Pancreas (tissue), 10 donors: Measurements from ENCODE around the gene RAMACL. TPM values are rescaled to one million over a fixed set of nuclear protein-coding genes. Genes with fewer than 3 reads are reported as not detected.

Experiments used
- ATAC-seq, 4 donors: fragments of 200-7000 bp; cut with Tn5 transposase; one replicate each; pipeline versions ENCODE4 v1.8.0 to v1.9.1; 2020; ENCODE audit warnings: mild to moderate bottlenecking in 4 of 4, moderate library complexity in 4 of 4
- DNase-seq, 6 donors: peaks; one replicate each; pipeline ENCODE4 v3.0.0-alpha.2; 2020
- FAIRE-seq: peaks from 2 replicates; lab custom pipeline; 2012; peaks lifted over from hg19 to GRCh38; lab: Jason Lieb, UNC
- H3K27ac ChIP-seq, 4 donors: fragments of 200-600 bp; sonication (generic); 1 replicate in 3 of 4; 2 replicates in 1 of 4; pipeline versions ENCODE4 v1.5.0 to v1.8.0; 2020
- H3K27me3 ChIP-seq, 4 donors: fragments of 200-600 bp; one replicate each; pipeline ENCODE4 v1.8.0; 2021
- H3K36me3 ChIP-seq, 3 donors: fragments of 200-600 bp; sonication (generic) in 1 of 3; one replicate each; pipeline versions ENCODE4 v1.5.0 to v1.8.0; 2020 to 2021
- H3K4me1 ChIP-seq, 3 donors: fragments of 200-600 bp; one replicate each; pipeline ENCODE4 v1.8.0; 2021
- H3K4me3 ChIP-seq, 4 donors: fragments of 200-600 bp; sonication (generic) in 2 of 4; one replicate each; pipeline versions ENCODE4 v1.5.0 to v1.8.0; 2020 to 2021
- H3K9me3 ChIP-seq, 4 donors: fragments of 200-600 bp; one replicate each; pipeline ENCODE4 v1.8.0; 2021
- WGBS, 2 donors: extraction: QIAGEN DNeasy Blood & Tissue Kit; methylation state at CpG; one replicate each; pipeline ENCODE4 v1.1.7; 2013; 5-methylcytosine and 5-hydroxymethylcytosine counted together
- intact Hi-C, 3 donors: fragments of 100-400 bp; cut with DNase I; formaldehyde crosslinking; loops; one replicate each; pipeline versions ENCODE4 v1.11.1 to v1.14.2; 2022
- polyA plus RNA-seq, 2 donors: library from polyadenylated mRNA; stranded (reverse); fragments of 200-250 nt; gene quantifications; one replicate each; pipeline ENCODE4 v1.2.3, GENCODE V29; 2013
- total RNA-seq, 6 donors: library from RNA; stranded (reverse); fragmentation: NEBNext Ultra II Directional in 4 of 6; extraction: Animal tissue kit (Norgen Biotek cat#: 25700) in 4 of 6; gene quantifications; one replicate each; pipeline versions ENCODE4 v1.2.1 to v1.2.4, GENCODE V29; 2021 to 2023
- TF ChIP-seq, protein P1 (sequence below), 4 donors: fragments of 200-600 bp; sonication (generic) in 3 of 4; IDR thresholded peaks; one replicate each; pipeline versions ENCODE4 v1.5.0 to v1.8.0; 2021; ENCODE audit warnings: antibody characterized with exemption in 4 of 4
- donor health status: healthy with polysubstance abuse.
- donor health status: DM: no; HTN: no; CAD: no; lungs with moderate emphysema.
- donor health status: DM: no; HTN: no; CAD: no.
- donor health status: control.
- donor health status: control.
- donor health status: Bipolar disorder and iron deficiency.
- donor health status: DM: yes; HTN: yes; CAD: no.
- donor health status: DM: no; HTN: no; CAD: no.
- donor health status: DM: no; HTN: no; CAD: no.
- donor health status: DM: yes; HTN: yes; CAD: no.

Gene RAMACL
- total and polyA plus RNA-seq, 8 donors, result 0.33 to 3.1 (median 1.0) TPM

DNA sequence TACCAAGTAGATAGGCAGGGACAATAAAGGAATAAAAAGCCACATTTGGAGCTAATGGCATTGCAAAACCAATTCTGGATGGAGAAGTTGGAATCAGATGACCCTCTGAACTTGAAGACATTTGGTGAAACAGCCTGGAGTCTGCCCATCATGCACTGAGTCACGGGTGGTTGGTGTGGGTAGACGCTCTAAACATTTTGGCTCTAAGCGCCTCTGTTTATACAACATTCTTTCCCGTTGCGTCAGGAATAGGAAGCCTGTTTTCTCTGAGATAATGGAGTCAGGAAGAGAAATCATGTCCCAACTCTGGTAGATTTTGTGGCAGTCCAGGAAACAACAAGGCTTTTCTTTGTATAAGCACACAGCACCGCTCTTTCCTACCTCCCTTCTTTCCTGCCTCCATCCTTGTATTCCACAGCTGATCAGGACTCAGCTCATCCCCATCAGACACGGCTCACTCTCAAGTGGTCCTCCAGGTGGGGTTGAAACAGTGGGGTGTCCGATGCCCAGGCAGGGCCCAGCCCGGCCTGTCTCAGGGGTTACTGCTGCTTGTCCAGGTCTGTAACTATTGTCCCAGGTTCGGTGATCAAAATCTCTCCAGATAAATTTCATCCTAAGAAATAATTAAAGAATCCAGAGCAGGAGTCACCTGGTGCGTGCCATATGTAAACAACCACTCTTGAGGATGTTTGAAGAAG is 12.1 kb upstream of the RAMACL start:
- no peak overlapping the region for H3K4me3 ChIP-seq
- intact Hi-C loops, result no loop called here
- no peaks in the 10 kb centered on the region for H3K9me3 ChIP-seq
- FAIRE-seq, result no peak
- no peaks in the 10 kb centered on the region for H3K36me3 ChIP-seq
- no peaks in the 10 kb centered on the region for H3K27me3 ChIP-seq
- DNase-seq, result no peak
- peaks cover 0 to 5% (median 0%) of the 10 kb centered on the region in 3 donors for H3K4me1 ChIP-seq
- 81 to 83% methylated on average over 11 of the region's 11 CpGs for WGBS, 2 donors
- peak overlapping the region in 1 of 4 donors; percentile 21 for H3K27ac ChIP-seq
- peak in 3 of 4 donors; percentile 31 to 75 (median 71) for ATAC-seq
- TF ChIP-seq, protein P1, sequence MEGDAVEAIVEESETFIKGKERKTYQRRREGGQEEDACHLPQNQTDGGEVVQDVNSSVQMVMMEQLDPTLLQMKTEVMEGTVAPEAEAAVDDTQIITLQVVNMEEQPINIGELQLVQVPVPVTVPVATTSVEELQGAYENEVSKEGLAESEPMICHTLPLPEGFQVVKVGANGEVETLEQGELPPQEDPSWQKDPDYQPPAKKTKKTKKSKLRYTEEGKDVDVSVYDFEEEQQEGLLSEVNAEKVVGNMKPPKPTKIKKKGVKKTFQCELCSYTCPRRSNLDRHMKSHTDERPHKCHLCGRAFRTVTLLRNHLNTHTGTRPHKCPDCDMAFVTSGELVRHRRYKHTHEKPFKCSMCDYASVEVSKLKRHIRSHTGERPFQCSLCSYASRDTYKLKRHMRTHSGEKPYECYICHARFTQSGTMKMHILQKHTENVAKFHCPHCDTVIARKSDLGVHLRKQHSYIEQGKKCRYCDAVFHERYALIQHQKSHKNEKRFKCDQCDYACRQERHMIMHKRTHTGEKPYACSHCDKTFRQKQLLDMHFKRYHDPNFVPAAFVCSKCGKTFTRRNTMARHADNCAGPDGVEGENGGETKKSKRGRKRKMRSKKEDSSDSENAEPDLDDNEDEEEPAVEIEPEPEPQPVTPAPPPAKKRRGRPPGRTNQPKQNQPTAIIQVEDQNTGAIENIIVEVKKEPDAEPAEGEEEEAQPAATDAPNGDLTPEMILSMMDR (IDR thresholded peaks at IDR 0.05), result no peak

DNA sequence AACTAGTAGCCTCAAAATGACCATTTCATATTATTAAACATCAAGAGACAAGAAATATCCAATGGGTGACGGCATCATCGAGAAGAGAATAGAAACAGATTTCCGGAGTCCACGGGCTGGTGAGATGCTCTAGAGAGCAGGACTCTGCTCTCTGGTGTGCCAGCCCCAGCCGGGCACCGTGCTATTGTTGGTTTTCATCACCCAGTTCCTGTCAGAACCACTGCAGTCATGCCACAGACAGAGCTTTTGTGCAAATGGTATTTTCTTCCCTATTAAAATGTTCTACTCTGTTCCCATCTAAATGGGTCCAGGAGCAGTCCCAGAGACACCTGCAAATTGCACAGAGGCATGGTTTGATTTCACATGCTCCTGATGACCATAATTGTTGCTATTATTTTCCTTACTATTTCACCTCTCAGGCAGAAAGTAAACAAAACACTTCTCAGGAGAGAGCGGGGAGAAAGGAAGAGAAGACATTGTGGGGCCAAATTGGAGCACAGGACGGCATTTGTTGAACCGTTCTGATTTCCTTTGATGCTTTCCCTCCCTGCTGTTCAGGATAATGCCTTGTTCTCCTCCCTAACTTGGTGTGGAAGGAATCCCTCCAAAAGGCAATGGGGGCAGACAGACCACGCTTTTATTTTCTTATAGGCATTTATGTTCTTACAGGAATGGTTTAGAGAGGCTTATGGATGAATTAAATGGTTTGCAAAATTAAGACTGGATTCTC is 11.4 kb upstream of the RAMACL start:
- TF ChIP-seq, protein P1 (IDR thresholded peaks at IDR 0.05), result no peak
- DNase-seq (no peak), ATAC-seq (no peak), FAIRE-seq (no peak)
- no peaks in the 10 kb centered on the region for H3K27me3 ChIP-seq
- no peak overlapping the region for H3K4me3 ChIP-seq
- no peak overlapping the region for H3K27ac ChIP-seq
- H3K4me1 ChIP-seq, result peaks cover 0 to 5% (median 0%) of the 10 kb centered on the region in 3 donors
- H3K9me3 ChIP-seq, result no peaks in the 10 kb centered on the region
- WGBS, 2 donors, result 86 to 91% methylated on average over 10 of the region's 10 CpGs
- no peaks in the 10 kb centered on the region for H3K36me3 ChIP-seq
- intact Hi-C loops, result no loop called here

DNA sequence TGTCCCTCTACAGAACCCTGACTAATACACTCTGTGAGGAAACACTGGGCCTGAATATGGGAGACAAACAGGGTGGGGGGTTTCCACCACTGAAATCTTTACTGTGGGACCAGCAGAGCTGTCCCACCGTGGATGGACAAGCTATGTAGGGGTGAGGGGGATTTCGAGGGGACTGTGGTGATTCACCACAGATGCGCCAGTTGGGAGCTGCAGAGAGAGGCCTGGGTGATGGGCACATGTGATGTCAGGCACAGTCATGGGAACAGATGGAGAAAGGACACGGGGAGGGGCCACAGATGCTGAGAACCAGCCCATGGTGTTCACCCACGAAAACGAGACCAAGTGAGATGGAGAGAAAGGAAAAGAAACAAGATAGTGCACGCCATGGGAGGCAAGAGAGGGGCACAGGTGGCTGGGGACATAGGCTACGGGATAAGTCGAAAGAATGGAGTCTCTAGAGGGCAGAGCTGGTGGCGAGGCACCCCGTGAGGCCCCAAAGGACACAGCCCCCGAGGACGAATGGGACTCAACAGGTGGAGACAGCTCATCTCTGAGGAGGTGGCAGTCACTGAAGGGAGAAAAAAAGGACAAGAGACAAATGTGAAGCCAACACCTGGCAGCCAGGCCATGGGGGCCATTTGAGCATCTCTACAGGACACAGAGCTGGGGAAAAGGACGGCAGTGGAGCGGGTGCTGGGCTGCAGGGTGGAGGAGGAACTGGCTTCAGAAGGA is 10.5 kb upstream of the RAMACL start:
- Histone ChIP-seq H3K36me3 (no peaks in the 10 kb centered on the region), H3K4me1 (peaks cover 0 to 5% (median 0%) of the 10 kb centered on the region in 3 donors), H3K27me3 (no peaks in the 10 kb centered on the region), H3K4me3 (no peak overlapping the region), H3K27ac (no peak overlapping the region), H3K9me3 (no peaks in the 10 kb centered on the region)
- ATAC-seq, result no peak
- intact Hi-C loops, result no loop called here
- no peak for DNase-seq
- TF ChIP-seq, protein P1 (IDR thresholded peaks at IDR 0.05), result no peak
- no peak for FAIRE-seq
- WGBS, 2 donors, result 89 to 90% methylated on average over 15 of the region's 15 CpGs

DNA sequence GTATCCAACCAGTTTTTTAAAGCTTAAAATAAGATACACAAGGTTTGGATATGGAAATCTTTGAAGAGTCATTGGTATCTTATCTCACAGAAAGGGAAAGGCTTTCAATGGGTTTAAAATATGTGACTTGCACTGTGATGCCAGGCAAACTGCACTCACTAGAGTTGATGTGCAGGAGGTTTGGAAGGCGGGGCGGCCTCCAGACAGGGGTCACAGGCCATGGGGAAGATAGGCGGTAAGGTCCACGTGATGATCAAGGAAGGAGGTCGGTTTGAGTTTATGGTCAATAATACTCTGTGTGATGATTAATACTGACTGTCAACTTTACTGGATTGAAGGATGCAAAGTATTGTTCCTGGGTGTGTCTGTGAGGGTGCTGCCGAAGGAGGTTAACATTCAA is 9.5 kb upstream of the RAMACL start:
- ATAC-seq, result no peak
- H3K4me3 ChIP-seq, result no peak overlapping the region
- no peak for DNase-seq
- TF ChIP-seq, protein P1 (IDR thresholded peaks at IDR 0.05), result no peak
- no peaks in the 10 kb centered on the region for H3K36me3 ChIP-seq
- FAIRE-seq, result no peak
- 90 to 91% methylated on average over 6 of the region's 6 CpGs for WGBS, 2 donors
- peaks cover 0 to 5% (median 0%) of the 10 kb centered on the region in 3 donors for H3K4me1 ChIP-seq
- no peaks in the 10 kb centered on the region for H3K27me3 ChIP-seq
- intact Hi-C loops, result no loop called here
- H3K9me3 ChIP-seq, result no peaks in the 10 kb centered on the region
- no peak overlapping the region for H3K27ac ChIP-seq
